HL-60 (cell line): Measurements from ENCODE around the gene ELMO1.

ENCODE experiments used
- DNase-seq, 2 experiments: peaks; one replicate each; pipeline ENCODE4 v3.0.0-alpha.2; 2010 to 2020; ENCODE audit warnings: low read depth in 1 of 2, low spot score in 1 of 2
- H3K27ac ChIP-seq: fragments of 250-450 bp; sonication (Bioruptor Pico); replicated peaks from 2 replicates; pipeline ENCODE4 v1.5.1; 2020; ENCODE audit warnings: mild to moderate bottlenecking, moderate library complexity
- H3K27me3 ChIP-seq: fragments of 250-450 bp; sonication (Bioruptor Pico); 2 replicates; pipeline ENCODE4 v1.5.1; 2021; ENCODE audit warnings: mild to moderate bottlenecking, moderate library complexity; ENCODE audit not compliant: insufficient read depth, poor library complexity, severe bottlenecking
- H3K4me3 ChIP-seq: replicated peaks from 2 replicates; pipeline ENCODE4 v1.5.1; 2011; ENCODE audit warnings: mild to moderate bottlenecking, control low read depth, low read length; ENCODE audit not compliant: insufficient read depth
- CTCF ChIP-seq: IDR thresholded peaks from one replicate; pipeline ENCODE4 v1.5.1; 2011; ENCODE audit warnings: low read length, control low read depth, inconsistent platforms; ENCODE audit not compliant: insufficient read depth
- GABPA ChIP-seq: IDR thresholded peaks from 2 replicates; pipeline ENCODE4 v1.6.1; 2012; ENCODE audit warnings: low read depth
- POLR2AphosphoS5 ChIP-seq: IDR thresholded peaks from 2 replicates; pipeline ENCODE4 v1.6.1; 2012; ENCODE audit warnings: low read depth
- REST ChIP-seq: IDR thresholded peaks from 2 replicates; pipeline ENCODE4 v1.6.1; 2012; ENCODE audit warnings: low read depth; ENCODE audit not compliant: insufficient replicate concordance
- SPI1 ChIP-seq: IDR thresholded peaks from 2 replicates; pipeline ENCODE4 v1.6.1; 2012; ENCODE audit warnings: low read depth, mild to moderate bottlenecking, borderline replicate concordance

ELMO1 gene

GRCh38 chr7:36937754-36938563 is 510.7 kb downstream of the ELMO1 start:
- DNase-seq: no peak
- Histone ChIP-seq H3K27ac (no peak overlapping the region), H3K4me3 (no peak overlapping the region), H3K27me3 (no peaks in the 10 kb centered on the region)
- TF ChIP-seq GABPA (no peak), CTCF (no peak)

GRCh38 chr7:36931892-36932291 is 516.8 kb downstream of the ELMO1 start:
- Histone ChIP-seq H3K4me3 (no peak overlapping the region), H3K27ac (no peak overlapping the region), H3K27me3 (no peaks in the 10 kb centered on the region)
- TF ChIP-seq SPI1: no peak
- TF ChIP-seq REST: no peak
- no peak for TF ChIP-seq CTCF
- TF ChIP-seq GABPA: no peak
- no peak for TF ChIP-seq POLR2AphosphoS5
- no peak for DNase-seq

- Histone ChIP-seq H3K27ac (no peak overlapping the region), H3K27me3 (no peaks in the 10 kb centered on the region), H3K4me3 (no peak overlapping the region)
- TF ChIP-seq SPI1 (no peak), CTCF (no peak), REST (no peak), POLR2AphosphoS5 (no peak), GABPA (no peak)
- DNase-seq: no peak
These were observed 518.9 kb downstream of the ELMO1 start for GRCh38 chr7:36929791-36930190.

- Histone ChIP-seq H3K4me3 (no peak overlapping the region), H3K27ac (no peak overlapping the region), H3K27me3 (no peaks in the 10 kb centered on the region)
- DNase-seq: no peak
- TF ChIP-seq POLR2AphosphoS5 (no peak), CTCF (no peak), REST (no peak), SPI1 (no peak), GABPA (no peak)
These were observed 519.9 kb downstream of the ELMO1 start for GRCh38 chr7:36928718-36929117.
